IMR-90 (cell line): ENCODE measurements around the gene SLX4IP. TPM values are rescaled to one million over a fixed set of nuclear protein-coding genes. Genes with fewer than 3 reads are reported as not detected.

ENCODE experiments used
- ATAC-seq: fragments of 200-7000 bp; cut with Tn5 transposase; 2 replicates; pipeline ENCODE4 v1.9.1; 2020; ENCODE audit warnings: low read depth, mild to moderate bottlenecking, moderate library complexity
- BruUV-seq: library from RNA; stranded (reverse); fragments of 400-500 nt; replicated peaks from 2 replicates; lab custom pipeline; 2021; lab: Mats Ljungman, UMichigan
- CTCF ChIA-PET: fragments of 300-600 bp; formaldehyde crosslinking; extraction: SDS; loops from one replicate; lab custom pipeline; 2021; ENCODE audit warnings: antibody characterized with exemption; lab: Yijun Ruan, JAX
- POLR2A ChIA-PET: fragments of 300-600 bp; sonication (Branson Sonifier 250); formaldehyde crosslinking; loops from one replicate; lab custom pipeline; 2022; ENCODE audit warnings: antibody characterized with exemption; ENCODE audit not compliant: unreplicated experiment; lab: Charles Lee
- DNase-seq: peaks from one replicate; pipeline ENCODE4 v3.0.0; 2013
- H2AFZ ChIP-seq: replicated peaks from 2 replicates; pipeline ENCODE3; 2013; ENCODE audit warnings: low read length, mild to moderate bottlenecking; ENCODE audit not compliant: poor library complexity
- H2AK5ac ChIP-seq: 2 replicates; pipeline ENCODE4 v1.6.1; 2013; ENCODE audit warnings: low read depth, low read length, inconsistent platforms
- H2AK9ac ChIP-seq: replicated peaks from 2 replicates; pipeline ENCODE3; 2013; ENCODE audit warnings: mild to moderate bottlenecking, low read depth, low read length, moderate library complexity; ENCODE audit not compliant: poor library complexity
- H2BK120ac ChIP-seq: 2 replicates; pipeline ENCODE4 v1.6.1; 2013; ENCODE audit warnings: low read depth, low read length, inconsistent platforms
- H2BK15ac ChIP-seq: 3 replicates; pipeline ENCODE4 v1.6.1; 2013; ENCODE audit warnings: low read depth, low read length, inconsistent platforms
- H2BK20ac ChIP-seq: 2 replicates; pipeline ENCODE4 v1.6.1; 2013; ENCODE audit warnings: low read depth, mild to moderate bottlenecking, inconsistent platforms, low read length, moderate library complexity
- H2BK5ac ChIP-seq: 2 replicates; pipeline ENCODE4 v1.6.1; 2013; ENCODE audit warnings: mild to moderate bottlenecking, low read depth, low read length, inconsistent platforms; ENCODE audit not compliant: poor library complexity, severe bottlenecking
- H3K14ac ChIP-seq: replicated peaks from 2 replicates; pipeline ENCODE4 v1.6.1; 2013; ENCODE audit warnings: low read depth, low read length, inconsistent platforms
- H3K18ac ChIP-seq: 2 replicates; pipeline ENCODE4 v1.6.1; 2013; ENCODE audit warnings: low read depth, low read length, control low read depth
- H3K23ac ChIP-seq: 2 replicates; pipeline ENCODE4 v1.6.1; 2013; ENCODE audit warnings: low read depth, low read length, inconsistent platforms
- H3K27ac ChIP-seq: 2 replicates; pipeline ENCODE4 v1.5.1; 2013; ENCODE audit warnings: mild to moderate bottlenecking, control low read depth, low read length; ENCODE audit not compliant: insufficient read depth
- H3K27me3 ChIP-seq: 2 replicates; pipeline ENCODE4 v1.6.1; 2013; ENCODE audit warnings: low read length; ENCODE audit not compliant: control insufficient read depth, insufficient read depth
- H3K36me3 ChIP-seq: 2 replicates; pipeline ENCODE4 v1.6.1; 2013; ENCODE audit warnings: low read length, mixed read lengths; ENCODE audit not compliant: control insufficient read depth, insufficient read depth
- H3K4ac ChIP-seq: 2 replicates; pipeline ENCODE4 v1.6.1; 2013; ENCODE audit warnings: low read depth, low read length, inconsistent platforms
- H3K4me1 ChIP-seq: 2 replicates; pipeline ENCODE4 v1.6.1; 2013; ENCODE audit warnings: low read length, mixed read lengths; ENCODE audit not compliant: control insufficient read depth, insufficient read depth
- H3K4me2 ChIP-seq: 2 replicates; pipeline ENCODE4 v1.6.1; 2013; ENCODE audit warnings: low read depth, mild to moderate bottlenecking, control low read depth, low read length, moderate library complexity
- H3K4me3 ChIP-seq: 2 replicates; pipeline ENCODE4 v1.5.1; 2013; ENCODE audit warnings: low read depth, mild to moderate bottlenecking, control low read depth, low read length, moderate library complexity; ENCODE audit not compliant: insufficient read depth
- H3K56ac ChIP-seq: 2 replicates; pipeline ENCODE4 v1.6.1; 2013; ENCODE audit warnings: low read length, inconsistent platforms; ENCODE audit not compliant: insufficient read depth; ENCODE audit errors: extremely low read depth
- H3K79me1 ChIP-seq, 2 experiments: 2 replicates each; pipeline ENCODE4 v1.6.1; 2013; ENCODE audit warnings: low read length in 2 of 2, inconsistent platforms in 1 of 2, low read depth in 1 of 2
- H3K9ac ChIP-seq: 2 replicates; pipeline ENCODE4 v1.6.1; 2013; ENCODE audit warnings: low read depth, low read length, control low read depth
- H3K9me1 ChIP-seq: 2 replicates; pipeline ENCODE4 v1.6.1; 2013; ENCODE audit warnings: low read length, inconsistent platforms; ENCODE audit not compliant: insufficient read depth
- H3K9me3 ChIP-seq: 2 replicates; pipeline ENCODE4 v1.6.1; 2013; ENCODE audit warnings: low read length; ENCODE audit not compliant: control insufficient read depth, insufficient read depth
- H4K20me1 ChIP-seq: 2 replicates; pipeline ENCODE4 v1.6.1; 2013; ENCODE audit warnings: low read length, inconsistent platforms; ENCODE audit not compliant: insufficient read depth
- H4K5ac ChIP-seq: 2 replicates; pipeline ENCODE4 v1.6.1; 2013; ENCODE audit warnings: mild to moderate bottlenecking, low read depth, low read length, control low read depth
- H4K8ac ChIP-seq, 2 experiments: 2 replicates each; pipeline ENCODE4 v1.6.1; 2013; ENCODE audit warnings: low read depth in 2 of 2, low read length in 2 of 2, control low read depth in 1 of 2, inconsistent platforms in 1 of 2
- H4K91ac ChIP-seq: 2 replicates; pipeline ENCODE4 v1.6.1; 2013; ENCODE audit warnings: low read depth, low read length, inconsistent platforms; ENCODE audit not compliant: insufficient read depth
- BHLHE40 ChIP-seq: fragments of 150-350 bp; IDR thresholded peaks from 2 replicates; pipeline ENCODE4 v1.6.1; 2016; ENCODE audit warnings: mild to moderate bottlenecking, low read depth, low read length
- CEBPB ChIP-seq: IDR thresholded peaks from 2 replicates; pipeline ENCODE4 v1.6.1; 2012; ENCODE audit warnings: low read depth, low read length, improper control_type of control experiment
- CHD1 ChIP-seq: IDR thresholded peaks from 2 replicates; pipeline ENCODE4 v1.6.1; 2012; ENCODE audit warnings: low read depth, low read length, improper control_type of control experiment
- FOS ChIP-seq: fragments of 150-350 bp; IDR thresholded peaks from 2 replicates; pipeline ENCODE4 v1.6.1; 2016; ENCODE audit warnings: low read depth, low read length
- MAFK ChIP-seq: IDR thresholded peaks from 2 replicates; pipeline ENCODE4 v1.6.1; 2012; ENCODE audit warnings: low read depth, low read length, improper control_type of control experiment
- MAZ ChIP-seq: IDR thresholded peaks from 2 replicates; pipeline ENCODE4 v1.6.1; 2012; ENCODE audit warnings: low read depth, mild to moderate bottlenecking, low read length, improper control_type of control experiment, moderate library complexity, borderline replicate concordance
- MXI1 ChIP-seq: IDR thresholded peaks from 2 replicates; pipeline ENCODE4 v1.6.1; 2012; ENCODE audit warnings: low read depth, mild to moderate bottlenecking, low read length, moderate library complexity, borderline replicate concordance
- NFE2L2 ChIP-seq: fragments of 150-350 bp; IDR thresholded peaks from 2 replicates; pipeline ENCODE4 v1.6.1; 2016; ENCODE audit warnings: low read depth, mild to moderate bottlenecking, low read length
- POLR2A ChIP-seq: IDR thresholded peaks from 2 replicates; pipeline ENCODE4 v1.6.1; 2012; ENCODE audit warnings: mild to moderate bottlenecking, low read depth, low read length
- RAD21 ChIP-seq: IDR thresholded peaks from 2 replicates; pipeline ENCODE4 v1.6.1; 2012; ENCODE audit warnings: low read length, improper control_type of control experiment
- RCOR1 ChIP-seq: IDR thresholded peaks from 2 replicates; pipeline ENCODE4 v1.6.1; 2012; ENCODE audit warnings: mild to moderate bottlenecking, low read length, improper control_type of control experiment; ENCODE audit not compliant: insufficient replicate concordance
- RFX5 ChIP-seq: IDR thresholded peaks from 2 replicates; pipeline ENCODE4 v1.8.0; 2012; ENCODE audit warnings: low read depth, mild to moderate bottlenecking, low read length, moderate library complexity
- SMC3 ChIP-seq: fragments of 150-350 bp; IDR thresholded peaks from 2 replicates; pipeline ENCODE4 v1.6.1; 2016; ENCODE audit warnings: low read depth, mild to moderate bottlenecking, antibody characterized with exemption, low read length, moderate library complexity
- WGBS, 2 experiments: methylation state at CpG; one replicate each; pipeline versions ENCODE4 v1.1.5 to v1.1.7; 2013; ENCODE audit warnings: missing lambda C conversion rate in 2 of 2; ENCODE audit not compliant: insufficient read length in 1 of 2; ENCODE audit errors: extremely low coverage in 2 of 2; 5-methylcytosine and 5-hydroxymethylcytosine counted together
- dilution Hi-C: fragments of 300-500 bp; cut with HindIII; formaldehyde crosslinking; loops from one replicate; pipeline ENCODE4 v1.14.3; 2018; ENCODE audit warnings: low sequenced_read_pairs; ENCODE audit not compliant: unreplicated experiment
- in situ Hi-C: fragments of 300-500 bp; cut with MboI; formaldehyde crosslinking; loops from 3 replicates; pipeline ENCODE4 v1.14.3; 2019; ENCODE audit warnings: low sequenced_read_pairs, inconsistent platforms, mixed read lengths
- intact Hi-C: fragments of 100-400 bp; cut with micrococcal nuclease; formaldehyde crosslinking; loops from 2 replicates; pipeline ENCODE4 v1.10.0; 2022
- polyA plus RNA-seq, 3 experiments: library from polyadenylated mRNA; depleted of rRNA; stranded (reverse); fragments of >200 nt; gene quantifications; 2 replicates each; pipeline ENCODE4 v1.2.3, GENCODE V29; 2012; ENCODE audit warnings: low replicate concordance in 1 of 3
- total RNA-seq: library from RNA; depleted of rRNA; stranded (reverse); fragments of >200 nt; gene quantifications from 2 replicates; pipeline ENCODE4 v1.2.3, GENCODE V29; 2012
- TF ChIP-seq, protein P1 (sequence below): conservative IDR thresholded peaks from 2 replicates; pipeline ENCODE4 v1.5.1; 2012; ENCODE audit warnings: mild to moderate bottlenecking, low read depth, low read length, improper control_type of control experiment
- TF ChIP-seq, protein P2 (sequence below): fragments of 150-350 bp; IDR thresholded peaks from 2 replicates; pipeline ENCODE4 v1.6.1; 2016; ENCODE audit warnings: low read depth, mild to moderate bottlenecking, low read length, moderate library complexity, borderline replicate concordance
- TF ChIP-seq, protein P3 (sequence below): fragments of 150-350 bp; IDR thresholded peaks from 2 replicates; pipeline ENCODE4 v1.6.1; 2017; ENCODE audit warnings: mild to moderate bottlenecking, antibody characterized with exemption, low read length, low read depth

SLX4IP gene
- total and polyA plus RNA-seq, 2 of the 4 experiments (the other 2 are of a cell fraction), result 1.3 to 5.9 TPM

DNA sequence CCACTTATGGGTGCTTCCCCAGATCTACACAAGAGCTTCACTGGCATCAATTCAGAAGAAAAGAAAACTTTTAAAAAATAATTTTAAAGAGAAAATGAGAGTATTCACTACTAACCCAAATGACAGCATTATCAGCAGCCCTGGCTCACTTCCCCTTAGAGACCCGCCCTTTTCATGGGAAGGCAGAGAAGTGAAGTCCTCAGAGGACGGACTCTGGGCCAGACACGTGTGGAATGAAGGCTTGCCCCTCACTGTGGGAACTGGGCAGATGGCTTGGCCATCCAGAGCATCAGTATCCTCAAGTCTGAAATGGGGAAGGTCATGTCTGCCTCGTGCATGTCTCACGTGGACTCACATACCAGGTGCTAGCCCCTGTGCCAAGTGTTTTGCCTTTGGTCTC lies 175.1 kb downstream of the SLX4IP start:
- no peak overlapping the region for H3K9ac ChIP-seq
- peak overlapping the region; percentile 93 for H3K4ac ChIP-seq
- no peak for DNase-seq
- H3K4me2 ChIP-seq, result no peak overlapping the region
- H3K4me1 ChIP-seq, result peaks cover 16% of the 10 kb centered on the region
- peak overlapping the region; percentile 66; the same call in 1 of the 2 replicates for H3K23ac ChIP-seq
- peak overlapping the region; percentile 95; the same call in 2 of the 3 replicates for H2BK15ac ChIP-seq
- dilution Hi-C loops (no loop called here), intact Hi-C loops (no loop called here), in situ Hi-C loops (no loop called here)
- peaks cover 11% of the 10 kb centered on the region for H3K9me1 ChIP-seq
- peak overlapping the region; percentile 65 for H2AK9ac ChIP-seq
- H2AK5ac ChIP-seq, result peak overlapping the region; percentile 97
- peak overlapping the region; percentile 59 for H2AFZ ChIP-seq
- H3K14ac ChIP-seq, result peak overlapping the region; percentile 88
- BruUV-seq, result no TSS peak
- no peaks in the 10 kb centered on the region for H4K20me1 ChIP-seq
- peak overlapping the region in 1 of 2 experiments; percentile 86; a peak in 2 of 4 replicates for H4K8ac ChIP-seq
- H2BK5ac ChIP-seq, result peak overlapping the region; percentile 72
- peak overlapping the region; percentile 49 for H4K5ac ChIP-seq
- ChIA-PET POLR2A (interaction anchor here (1.0 kb wide), 1 partner anchor 13 kb away, joined by 4 read pairs; no protein-coding TSS in a partner anchor), CTCF (no interaction called here)
- H2BK20ac ChIP-seq, result peak overlapping the region; percentile 89
- no peaks in the 10 kb centered on the region for H3K9me3 ChIP-seq
- H3K18ac ChIP-seq, result peak overlapping the region; percentile 69
- H2BK120ac ChIP-seq, result peak overlapping the region; percentile 94
- H4K91ac ChIP-seq, result peak overlapping the region; percentile 82
- H3K56ac ChIP-seq, result no peak overlapping the region
- no peaks in the 10 kb centered on the region for H3K27me3 ChIP-seq
- WGBS, 2 experiments, result no CpG with 5 or more reads among the region's 5 CpGs
- no peak for ATAC-seq
- TF ChIP-seq MAFK (no peak), MXI1 (no peak), NFE2L2 (no peak), SMC3 (no peak), FOS (no peak), MAZ (no peak), RAD21 (no peak), RCOR1 (no peak), CHD1 (no peak), CEBPB (no peak), RFX5 (no peak), BHLHE40 (no peak), POLR2A (no peak)
- TF ChIP-seq, protein P1, sequence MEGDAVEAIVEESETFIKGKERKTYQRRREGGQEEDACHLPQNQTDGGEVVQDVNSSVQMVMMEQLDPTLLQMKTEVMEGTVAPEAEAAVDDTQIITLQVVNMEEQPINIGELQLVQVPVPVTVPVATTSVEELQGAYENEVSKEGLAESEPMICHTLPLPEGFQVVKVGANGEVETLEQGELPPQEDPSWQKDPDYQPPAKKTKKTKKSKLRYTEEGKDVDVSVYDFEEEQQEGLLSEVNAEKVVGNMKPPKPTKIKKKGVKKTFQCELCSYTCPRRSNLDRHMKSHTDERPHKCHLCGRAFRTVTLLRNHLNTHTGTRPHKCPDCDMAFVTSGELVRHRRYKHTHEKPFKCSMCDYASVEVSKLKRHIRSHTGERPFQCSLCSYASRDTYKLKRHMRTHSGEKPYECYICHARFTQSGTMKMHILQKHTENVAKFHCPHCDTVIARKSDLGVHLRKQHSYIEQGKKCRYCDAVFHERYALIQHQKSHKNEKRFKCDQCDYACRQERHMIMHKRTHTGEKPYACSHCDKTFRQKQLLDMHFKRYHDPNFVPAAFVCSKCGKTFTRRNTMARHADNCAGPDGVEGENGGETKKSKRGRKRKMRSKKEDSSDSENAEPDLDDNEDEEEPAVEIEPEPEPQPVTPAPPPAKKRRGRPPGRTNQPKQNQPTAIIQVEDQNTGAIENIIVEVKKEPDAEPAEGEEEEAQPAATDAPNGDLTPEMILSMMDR, result no peak
- TF ChIP-seq, protein P2, sequence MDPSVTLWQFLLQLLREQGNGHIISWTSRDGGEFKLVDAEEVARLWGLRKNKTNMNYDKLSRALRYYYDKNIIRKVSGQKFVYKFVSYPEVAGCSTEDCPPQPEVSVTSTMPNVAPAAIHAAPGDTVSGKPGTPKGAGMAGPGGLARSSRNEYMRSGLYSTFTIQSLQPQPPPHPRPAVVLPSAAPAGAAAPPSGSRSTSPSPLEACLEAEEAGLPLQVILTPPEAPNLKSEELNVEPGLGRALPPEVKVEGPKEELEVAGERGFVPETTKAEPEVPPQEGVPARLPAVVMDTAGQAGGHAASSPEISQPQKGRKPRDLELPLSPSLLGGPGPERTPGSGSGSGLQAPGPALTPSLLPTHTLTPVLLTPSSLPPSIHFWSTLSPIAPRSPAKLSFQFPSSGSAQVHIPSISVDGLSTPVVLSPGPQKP, result no peak
- TF ChIP-seq, protein P3, sequence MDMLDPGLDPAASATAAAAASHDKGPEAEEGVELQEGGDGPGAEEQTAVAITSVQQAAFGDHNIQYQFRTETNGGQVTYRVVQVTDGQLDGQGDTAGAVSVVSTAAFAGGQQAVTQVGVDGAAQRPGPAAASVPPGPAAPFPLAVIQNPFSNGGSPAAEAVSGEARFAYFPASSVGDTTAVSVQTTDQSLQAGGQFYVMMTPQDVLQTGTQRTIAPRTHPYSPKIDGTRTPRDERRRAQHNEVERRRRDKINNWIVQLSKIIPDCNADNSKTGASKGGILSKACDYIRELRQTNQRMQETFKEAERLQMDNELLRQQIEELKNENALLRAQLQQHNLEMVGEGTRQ, result no peak
- H3K36me3 ChIP-seq, result no peaks in the 10 kb centered on the region
- H3K27ac ChIP-seq, result peak overlapping the region; percentile 84
- peaks cover 0 to 8% of the 10 kb centered on the region in 2 experiments; a peak in 2 of 4 replicates for H3K79me1 ChIP-seq
- H3K4me3 ChIP-seq, result no peak overlapping the region
